Dendritic cell treated with granulocyte-macrophage colony-stimulating factor and Interleukin-4, amounts not matched to agents 40 ng/mL and 50 ng/mL, for 4 days (primary cell): ENCODE data around the gene TC2N.
"Not testable (repeated sequence)": the region's sequence is repeated elsewhere in the genome, so short reads cannot be mapped to it uniquely, and the experiment has no call there.

Source experiments
- H3K27ac Mint-ChIP-seq: one replicate; pipeline ENCODE4 v1.8.0; 2022; ENCODE audit warnings: mild to moderate bottlenecking, mixed read lengths
- H3K27me3 Mint-ChIP-seq: one replicate; pipeline ENCODE4 v1.8.0; 2022; ENCODE audit warnings: mild to moderate bottlenecking, mixed read lengths
- H3K36me3 Mint-ChIP-seq: one replicate; pipeline ENCODE4 v1.8.0; 2022; ENCODE audit warnings: low read depth, mixed read lengths
- H3K4me1 Mint-ChIP-seq: one replicate; pipeline ENCODE4 v1.8.0; 2022; ENCODE audit warnings: low read depth, mixed read lengths
- H3K4me3 Mint-ChIP-seq: one replicate; pipeline ENCODE4 v1.8.0; 2022; ENCODE audit warnings: mild to moderate bottlenecking, moderate library complexity, mixed read lengths
- H3K9me3 Mint-ChIP-seq: one replicate; pipeline ENCODE4 v1.8.0; 2022; ENCODE audit warnings: mixed read lengths
- intact Hi-C: fragments of 100-400 bp; cut with micrococcal nuclease; formaldehyde crosslinking; loops from one replicate; pipeline ENCODE4 v1.15.0; 2022

The TC2N gene

GRCh38 chr14:91869556-91869955, 2.2 kb upstream of the TC2N start:
- Mint-ChIP-seq H3K4me3 (no peak overlapping the region), H3K4me1 (peaks cover 24% of the 10 kb centered on the region), H3K9me3 (no peaks in the 10 kb centered on the region), H3K36me3 (no peaks in the 10 kb centered on the region), H3K27me3 (peaks cover 5% of the 10 kb centered on the region), H3K27ac (no peak overlapping the region)
- intact Hi-C loops, result no loop called here

GRCh38 chr14:91866511-91867295, 633 bp downstream of the TC2N start:
- H3K36me3 Mint-ChIP-seq, result no peaks in the 10 kb centered on the region
- H3K4me3 Mint-ChIP-seq, result no peak overlapping the region
- intact Hi-C loops, result no loop called here
- H3K27ac Mint-ChIP-seq, result no peak overlapping the region
- no peaks in the 10 kb centered on the region for H3K9me3 Mint-ChIP-seq
- H3K4me1 Mint-ChIP-seq, result peaks cover 6% of the 10 kb centered on the region
- H3K27me3 Mint-ChIP-seq, result no peaks in the 10 kb centered on the region

GRCh38 chr14:91866061-91866460, 1.3 kb downstream of the TC2N start:
- H3K4me3 Mint-ChIP-seq, result no peak overlapping the region
- H3K27ac Mint-ChIP-seq, result no peak overlapping the region
- intact Hi-C loops, result no loop called here
- H3K9me3 Mint-ChIP-seq, result no peaks in the 10 kb centered on the region
- no peaks in the 10 kb centered on the region for H3K27me3 Mint-ChIP-seq
- no peaks in the 10 kb centered on the region for H3K36me3 Mint-ChIP-seq
- H3K4me1 Mint-ChIP-seq, result peaks cover 13% of the 10 kb centered on the region

- Mint-ChIP-seq H3K4me1 (peaks cover 20% of the 10 kb centered on the region), H3K27ac (no peak overlapping the region), H3K4me3 (no peak overlapping the region), H3K27me3 (peaks cover 4% of the 10 kb centered on the region), H3K36me3 (no peaks in the 10 kb centered on the region), H3K9me3 (no peaks in the 10 kb centered on the region)
- intact Hi-C loops, result no loop called here
Measured at GRCh38 chr14:91862417-91862816, 4.9 kb downstream of the TC2N start.

- Mint-ChIP-seq H3K36me3 (no peaks in the 10 kb centered on the region), H3K27ac (no peak overlapping the region), H3K27me3 (peaks cover 4% of the 10 kb centered on the region), H3K4me1 (peaks cover 20% of the 10 kb centered on the region), H3K4me3 (no peak overlapping the region), H3K9me3 (no peaks in the 10 kb centered on the region)
- intact Hi-C loops, result no loop called here
Measured at GRCh38 chr14:91861091-91861490, 6.2 kb downstream of the TC2N start.

- H3K9me3 Mint-ChIP-seq, result no peaks in the 10 kb centered on the region
- H3K27ac Mint-ChIP-seq, result no peak overlapping the region
- peaks cover 20% of the 10 kb centered on the region for H3K4me1 Mint-ChIP-seq
- H3K27me3 Mint-ChIP-seq, result peaks cover 4% of the 10 kb centered on the region
- H3K36me3 Mint-ChIP-seq, result no peaks in the 10 kb centered on the region
- no peak overlapping the region for H3K4me3 Mint-ChIP-seq
- intact Hi-C loops, result no loop called here
Measured at GRCh38 chr14:91860238-91860637, 7.1 kb downstream of the TC2N start.

- Mint-ChIP-seq H3K4me3 (no peak overlapping the region), H3K4me1 (peaks cover 20% of the 10 kb centered on the region), H3K27me3 (peaks cover 8% of the 10 kb centered on the region), H3K27ac (no peak overlapping the region), H3K36me3 (no peaks in the 10 kb centered on the region), H3K9me3 (no peaks in the 10 kb centered on the region)
- intact Hi-C loops, result no loop called here
Measured at GRCh38 chr14:91858536-91859275, 8.6 kb downstream of the TC2N start.

- intact Hi-C loops, result no loop called here
- Mint-ChIP-seq H3K27me3 (peaks cover 10% of the 10 kb centered on the region), H3K36me3 (no peaks in the 10 kb centered on the region), H3K27ac (no peak overlapping the region), H3K9me3 (no peaks in the 10 kb centered on the region), H3K4me3 (no peak overlapping the region), H3K4me1 (peaks cover 20% of the 10 kb centered on the region)
Measured at GRCh38 chr14:91857614-91858013, 9.7 kb downstream of the TC2N start.

GRCh38 chr14:91854327-91854934, 12.9 kb downstream of the TC2N start:
- Mint-ChIP-seq H3K36me3 (no peaks in the 10 kb centered on the region), H3K4me3 (no peak overlapping the region), H3K27me3 (peaks cover 10% of the 10 kb centered on the region), H3K4me1 (peaks cover 5% of the 10 kb centered on the region), H3K9me3 (no peaks in the 10 kb centered on the region), H3K27ac (no peak overlapping the region)
- intact Hi-C loops, result no loop called here

- H3K27me3 Mint-ChIP-seq, result peaks cover 8% of the 10 kb centered on the region
- intact Hi-C loops, result no loop called here
- H3K4me3 Mint-ChIP-seq, result no peak overlapping the region
- H3K4me1 Mint-ChIP-seq, result peaks cover 5% of the 10 kb centered on the region
- no peak overlapping the region for H3K27ac Mint-ChIP-seq
- H3K9me3 Mint-ChIP-seq, result no peaks in the 10 kb centered on the region
- H3K36me3 Mint-ChIP-seq, result no peaks in the 10 kb centered on the region
Measured at GRCh38 chr14:91851563-91851962, 15.8 kb downstream of the TC2N start.

- H3K27ac Mint-ChIP-seq, result no peak overlapping the region
- intact Hi-C loops, result no loop called here
- H3K27me3 Mint-ChIP-seq, result peaks cover 4% of the 10 kb centered on the region
- H3K4me1 Mint-ChIP-seq, result peaks cover 5% of the 10 kb centered on the region
- H3K9me3 Mint-ChIP-seq, result no peaks in the 10 kb centered on the region
- H3K36me3 Mint-ChIP-seq, result no peaks in the 10 kb centered on the region
- no peak overlapping the region for H3K4me3 Mint-ChIP-seq
Measured at GRCh38 chr14:91848504-91849001, 18.8 kb downstream of the TC2N start.

- peaks cover 2% of the 10 kb centered on the region for H3K27me3 Mint-ChIP-seq
- intact Hi-C loops, result no loop called here
- H3K27ac Mint-ChIP-seq, result no peak overlapping the region
- H3K9me3 Mint-ChIP-seq, result no peaks in the 10 kb centered on the region
- no peak overlapping the region for H3K4me3 Mint-ChIP-seq
- H3K4me1 Mint-ChIP-seq, result peaks cover 5% of the 10 kb centered on the region
- H3K36me3 Mint-ChIP-seq, result no peaks in the 10 kb centered on the region
Measured at GRCh38 chr14:91847693-91848092, 19.6 kb downstream of the TC2N start.

GRCh38 chr14:91845652-91846051, 21.7 kb downstream of the TC2N start:
- no peak overlapping the region for H3K4me3 Mint-ChIP-seq
- H3K36me3 Mint-ChIP-seq, result no peaks in the 10 kb centered on the region
- H3K9me3 Mint-ChIP-seq, result no peaks in the 10 kb centered on the region
- no peak overlapping the region for H3K27ac Mint-ChIP-seq
- peaks cover 5% of the 10 kb centered on the region for H3K4me1 Mint-ChIP-seq
- intact Hi-C loops, result no loop called here
- H3K27me3 Mint-ChIP-seq, result peaks cover 1% of the 10 kb centered on the region

GRCh38 chr14:91845056-91845455, 22.3 kb downstream of the TC2N start:
- H3K4me1 Mint-ChIP-seq, H3K4me3 Mint-ChIP-seq, intact Hi-C loops, H3K27ac Mint-ChIP-seq, H3K9me3 Mint-ChIP-seq, H3K27me3 Mint-ChIP-seq, H3K36me3 Mint-ChIP-seq: not testable (repeated sequence)
